PC-3 (cell line): ENCODE results near the gene UPF1.

Experiments
- CTCF ChIP-seq: fragments of 300-600 bp; sonication (generic); conservative IDR thresholded peaks from 2 replicates; pipeline ENCODE4 v1.5.1; 2017; ENCODE audit warnings: antibody characterized with exemption, low read depth, mild to moderate bottlenecking, low read length
- EZH2phosphoT487 ChIP-seq: fragments of 300-600 bp; sonication (generic); IDR thresholded peaks from 2 replicates; pipeline ENCODE4 v1.6.1; 2018; ENCODE audit warnings: mild to moderate bottlenecking, antibody characterized with exemption, low read length, borderline replicate concordance

- TF ChIP-seq CTCF, result no peak
- TF ChIP-seq EZH2phosphoT487, result no peak
These were observed 1.3 kb upstream of the UPF1 start for GRCh38 chr19:18830488-18830887.
